NCI-H1694 treated with DMSO at 0.1 percent for 48 hours (cell line): ENCODE data around the gene HEXB.
"Not testable (repeated sequence)": the region's sequence is repeated elsewhere in the genome, so short reads cannot be mapped to it uniquely, and the experiment has no call there.

Experiments used
- DNase-seq: peaks from one replicate; lab custom pipeline; 2025; lab: John Stamatoyannopoulos, UW

HEXB gene

GRCh38 chr5:74738406-74738805 is 53.4 kb downstream of the HEXB start:
- no peak for DNase-seq

DNA sequence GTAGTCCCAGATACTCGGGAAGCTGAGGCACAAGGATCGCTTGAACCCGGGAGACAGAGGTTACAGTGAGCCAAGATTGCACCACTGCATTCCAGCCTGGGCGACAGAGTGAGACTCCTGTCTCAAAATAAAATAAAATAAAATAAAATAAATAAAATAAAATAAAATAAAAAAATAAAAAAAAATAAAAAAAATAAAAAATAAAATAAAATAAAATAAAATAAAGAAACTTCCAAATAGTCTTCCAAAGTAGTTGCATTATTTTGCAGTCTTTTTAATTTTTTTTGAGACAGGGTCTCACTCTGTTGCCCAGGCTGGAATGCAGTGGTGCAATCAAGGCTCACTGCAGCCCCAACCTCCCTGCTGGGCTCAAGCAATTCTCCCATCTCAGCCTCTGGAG is 63.7 kb downstream of the HEXB start:
- not testable (repeated sequence) for DNase-seq

DNA sequence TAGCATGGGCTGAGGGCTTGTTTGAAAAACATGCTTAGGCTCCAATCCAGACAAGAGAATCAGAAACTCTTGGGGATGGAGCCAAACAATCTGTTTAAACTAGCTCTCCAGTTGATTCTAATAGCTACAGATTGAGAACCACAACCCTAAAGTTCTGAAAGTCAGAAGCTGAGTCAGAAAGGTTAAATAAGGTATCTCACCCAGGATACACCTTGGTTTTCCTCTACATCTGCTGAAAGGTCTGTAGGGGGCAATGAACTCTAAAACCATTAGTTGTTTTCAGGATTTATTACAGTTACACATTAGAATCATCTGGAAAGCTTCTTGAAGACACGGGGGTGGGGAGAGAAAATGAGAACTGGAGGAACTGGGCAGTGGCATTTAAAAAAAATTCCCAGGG is 76.2 kb downstream of the HEXB start:
- no peak for DNase-seq

GRCh38 chr5:74762599-74762998 is 77.6 kb downstream of the HEXB start:
- no peak for DNase-seq

DNA sequence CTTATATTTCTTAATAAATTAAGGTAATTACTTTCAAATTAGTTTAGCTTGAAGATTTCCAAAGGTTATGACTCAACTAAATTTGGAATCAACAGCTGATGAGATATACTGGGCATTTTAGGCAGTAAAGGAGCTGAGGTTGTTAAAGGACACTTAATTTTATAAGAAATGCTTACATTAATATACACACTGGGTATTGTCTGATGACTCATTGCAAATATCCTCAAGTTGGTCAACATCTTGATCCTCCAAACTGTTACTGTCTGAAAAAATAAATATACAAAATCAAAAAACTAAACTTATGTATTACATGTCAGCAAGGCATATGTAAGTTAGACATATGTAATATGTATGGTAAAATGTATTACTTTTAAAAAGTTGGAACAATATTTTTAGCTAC is 78.5 kb downstream of the HEXB start:
- no peak for DNase-seq

GRCh38 chr5:74765201-74765600 is 80.2 kb downstream of the HEXB start:
- no peak for DNase-seq

- no peak for DNase-seq
These were observed 80.9 kb downstream of the HEXB start for GRCh38 chr5:74765929-74766328.

DNA sequence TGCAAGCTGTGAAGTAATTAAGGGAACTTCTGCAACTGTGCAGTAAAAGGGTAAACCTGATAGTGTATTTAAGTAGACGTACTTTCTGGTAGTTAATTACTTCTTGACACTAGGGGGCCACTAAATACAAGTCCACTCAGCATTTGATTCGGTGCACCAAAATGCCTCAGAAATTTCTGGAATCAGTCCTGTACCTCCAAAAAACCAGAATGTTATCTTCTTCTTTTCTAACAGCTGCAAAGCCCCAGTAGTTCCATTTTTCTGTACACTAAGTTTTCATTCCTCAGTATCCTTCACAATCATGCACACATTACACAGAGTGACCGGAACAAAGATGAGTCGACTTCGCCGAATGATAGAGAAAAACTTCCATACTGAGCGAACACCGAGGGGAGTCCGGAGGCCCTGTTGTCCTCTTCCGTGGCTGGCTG is 81.4 kb downstream of the HEXB start:
- DNase-seq: peak; percentile 35

- peak; percentile 82 for DNase-seq
These were observed 82.0 kb downstream of the HEXB start, which contains the start of the genes GFM2 and NSA2 for GRCh38 chr5:74766849-74767578. TSS of gene GFM2 (minus strand) at chr5:74767117. CDS start at chr5:74763742, 3,375 bp downstream. TSS of gene NSA2 (plus strand) at chr5:74767249. CDS start at chr5:74767361, 112 bp downstream.

DNA sequence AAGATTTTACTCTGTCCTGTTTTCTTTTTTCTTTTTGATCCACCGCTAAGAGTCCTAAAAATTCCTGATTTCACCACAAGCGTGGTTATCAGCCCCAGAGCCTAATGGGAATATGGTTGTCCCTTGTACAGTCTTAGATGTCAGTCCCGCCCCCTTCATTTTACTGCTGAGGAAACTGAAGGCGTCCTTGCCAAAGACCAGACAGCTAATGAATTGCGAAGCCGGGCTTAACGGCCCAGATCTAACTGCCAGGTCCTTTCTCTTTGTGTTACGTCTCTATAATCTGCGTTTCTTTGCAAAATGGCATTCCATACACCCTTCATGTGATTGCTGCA is 82.5 kb downstream of the HEXB start:
- peak; percentile 20 for DNase-seq
